Loucy (cell line): ENCODE data around the gene SERPINI2.
A peak's percentile ranks its signal among the peaks of the same experiment; 100 is the strongest.

Experiments used
- H2AFZ ChIP-seq: fragments of 200-600 bp; sonication (generic); 2 replicates; pipeline ENCODE4 v1.6.0; 2016; ENCODE audit warnings: antibody characterized with exemption, mild to moderate bottlenecking, low read length, moderate library complexity
- H3F3A ChIP-seq: fragments of 200-600 bp; 2 replicates; pipeline ENCODE4 v1.6.0; 2016; ENCODE audit warnings: antibody characterized with exemption, low read depth, mild to moderate bottlenecking
- H3K27me3 ChIP-seq: fragments of 200-600 bp; sonication (generic); 2 replicates; pipeline ENCODE4 v1.6.1; 2014; ENCODE audit warnings: low read length, mild to moderate bottlenecking; ENCODE audit not compliant: insufficient read depth, poor library complexity, severe bottlenecking
- H3K36me3 ChIP-seq: fragments of 200-600 bp; sonication (generic); 2 replicates; pipeline ENCODE4 v1.6.1; 2016; ENCODE audit warnings: low read length; ENCODE audit not compliant: insufficient read depth
- H3K4me1 ChIP-seq: fragments of 200-600 bp; sonication (generic); 2 replicates; pipeline ENCODE4 v1.5.1; 2014; ENCODE audit warnings: low read length, mild to moderate bottlenecking; ENCODE audit not compliant: insufficient read depth, poor library complexity, severe bottlenecking
- H3K4me2 ChIP-seq: fragments of 200-600 bp; sonication (generic); 2 replicates; pipeline ENCODE4 v1.6.0; 2014; ENCODE audit warnings: antibody characterized with exemption, low read length, low read depth, mild to moderate bottlenecking; ENCODE audit not compliant: poor library complexity, severe bottlenecking
- H3K4me3 ChIP-seq: fragments of 200-600 bp; sonication (generic); 2 replicates; pipeline ENCODE4 v1.5.1; 2014; ENCODE audit warnings: low read length, mild to moderate bottlenecking, mixed read lengths; ENCODE audit not compliant: poor library complexity, severe bottlenecking
- H3K79me2 ChIP-seq: fragments of 200-600 bp; sonication (generic); 2 replicates; pipeline ENCODE4 v1.6.1; 2014; ENCODE audit warnings: low read length; ENCODE audit not compliant: insufficient read depth
- H3K9ac ChIP-seq: fragments of 200-600 bp; sonication (generic); 2 replicates; pipeline ENCODE4 v1.6.0; 2014; ENCODE audit warnings: mild to moderate bottlenecking, low read depth, low read length, moderate library complexity; ENCODE audit not compliant: poor library complexity, severe bottlenecking
- H3K9me2 ChIP-seq: fragments of 200-600 bp; sonication (generic); replicated peaks from 2 replicates; pipeline ENCODE4 v1.6.1; 2016; ENCODE audit warnings: low read depth, low read length, mixed read lengths
- H3K9me3 ChIP-seq: fragments of 200-600 bp; sonication (generic); 2 replicates; pipeline ENCODE4 v1.6.1; 2014; ENCODE audit warnings: mild to moderate bottlenecking, antibody characterized with exemption, low read length, low read depth; ENCODE audit not compliant: insufficient read depth
- H4K20me1 ChIP-seq: fragments of 200-600 bp; sonication (generic); 2 replicates; pipeline ENCODE4 v1.6.0; 2014; ENCODE audit warnings: antibody characterized with exemption, low read length, mild to moderate bottlenecking; ENCODE audit not compliant: insufficient read depth, poor library complexity, severe bottlenecking
- CTCF ChIP-seq: fragments of 200-600 bp; sonication (generic); conservative IDR thresholded peaks from 2 replicates; pipeline ENCODE4 v1.5.1; 2014; ENCODE audit warnings: mild to moderate bottlenecking, antibody characterized with exemption, low read length
- EZH2phosphoT487 ChIP-seq: fragments of 200-600 bp; IDR thresholded peaks from 2 replicates; pipeline ENCODE4 v1.6.1; 2018; ENCODE audit warnings: antibody characterized with exemption, mild to moderate bottlenecking, moderate library complexity, borderline replicate concordance

Gene SERPINI2

GRCh38 chr3:167409611-167410010 lies 64.2 kb downstream of the SERPINI2 start:
- no peak overlapping the region for H2AFZ ChIP-seq
- no peaks in the 10 kb centered on the region for H3K4me1 ChIP-seq
- no peaks in the 10 kb centered on the region for H3F3A ChIP-seq
- H3K9me3 ChIP-seq, result no peaks in the 10 kb centered on the region
- H3K36me3 ChIP-seq, result no peaks in the 10 kb centered on the region
- TF ChIP-seq CTCF (no peak), EZH2phosphoT487 (no peak)
- no peak overlapping the region for H3K4me2 ChIP-seq
- no peaks in the 10 kb centered on the region for H3K9me2 ChIP-seq
- H4K20me1 ChIP-seq, result no peaks in the 10 kb centered on the region
- no peak overlapping the region for H3K4me3 ChIP-seq
- H3K79me2 ChIP-seq, result no peaks in the 10 kb centered on the region
- H3K9ac ChIP-seq, result no peak overlapping the region
- H3K27me3 ChIP-seq, result no peaks in the 10 kb centered on the region

GRCh38 chr3:167406876-167407492 lies 66.9 kb downstream of the SERPINI2 start:
- TF ChIP-seq EZH2phosphoT487 (no peak), CTCF (peak; percentile 78)
- Histone ChIP-seq H3K4me2 (no peak overlapping the region), H3K4me3 (no peak overlapping the region), H2AFZ (no peak overlapping the region), H3K9ac (no peak overlapping the region), H3K4me1 (no peaks in the 10 kb centered on the region), H3K79me2 (no peaks in the 10 kb centered on the region), H3F3A (no peaks in the 10 kb centered on the region), H3K36me3 (no peaks in the 10 kb centered on the region), H3K9me2 (no peaks in the 10 kb centered on the region), H3K9me3 (no peaks in the 10 kb centered on the region), H4K20me1 (no peaks in the 10 kb centered on the region), H3K27me3 (no peaks in the 10 kb centered on the region)

- Histone ChIP-seq H3K79me2 (no peaks in the 10 kb centered on the region), H3K9ac (no peak overlapping the region), H3K4me1 (no peaks in the 10 kb centered on the region), H3K27me3 (no peaks in the 10 kb centered on the region), H3K4me3 (no peak overlapping the region), H3K9me3 (no peaks in the 10 kb centered on the region), H3K9me2 (no peaks in the 10 kb centered on the region), H3K4me2 (no peak overlapping the region), H2AFZ (no peak overlapping the region), H4K20me1 (no peaks in the 10 kb centered on the region), H3K36me3 (no peaks in the 10 kb centered on the region), H3F3A (no peaks in the 10 kb centered on the region)
- no peak for TF ChIP-seq EZH2phosphoT487
- TF ChIP-seq CTCF, result no peak
Measured at GRCh38 chr3:167397826-167398225, 76.0 kb downstream of the SERPINI2 start.
